Activated T-helper 9 cell treated with anti-CD3 and anti-CD28 coated beads, Interleukin-2, amount 50 U/mL, for 16 hours (primary cell): Measurements from ENCODE around the gene MINK1.
"Not testable (repeated sequence)": the region's sequence is repeated elsewhere in the genome, so short reads cannot be mapped to it uniquely, and the experiment has no call there.

Experiments used
- DNase-seq: peaks from one replicate; pipeline ENCODE4 v3.0.0-alpha.2; 2020; ENCODE audit warnings: low read depth

MINK1 gene

GRCh38 chr17:4846635-4847390, 13.7 kb downstream of the MINK1 start:
- no peak for DNase-seq

GRCh38 chr17:4849011-4849536, 15.9 kb downstream of the MINK1 start:
- DNase-seq = no peak

- DNase-seq = no peak
These were observed 17.1 kb downstream of the MINK1 start for GRCh38 chr17:4850246-4850645.

GRCh38 chr17:4851084-4851483, 17.9 kb downstream of the MINK1 start:
- no peak for DNase-seq

GRCh38 chr17:4852567-4853207, 19.5 kb downstream of the MINK1 start:
- DNase-seq = no peak

- DNase-seq = no peak
These were observed 20.1 kb downstream of the MINK1 start for GRCh38 chr17:4853208-4853671.

GRCh38 chr17:4854111-4854681, 21.1 kb downstream of the MINK1 start:
- no peak for DNase-seq

- DNase-seq = no peak
These were observed 23.3 kb downstream of the MINK1 start for GRCh38 chr17:4856271-4856936.

- no peak for DNase-seq
These were observed 23.8 kb downstream of the MINK1 start for GRCh38 chr17:4856937-4857314.

- DNase-seq = not testable (repeated sequence)
These were observed 24.2 kb downstream of the MINK1 start for GRCh38 chr17:4857347-4857746.

- no peak for DNase-seq
These were observed 25.1 kb downstream of the MINK1 start for GRCh38 chr17:4858068-4858881.

GRCh38 chr17:4858882-4859260, 25.7 kb downstream of the MINK1 start:
- no peak for DNase-seq

- DNase-seq = no peak
These were observed 26.9 kb downstream of the MINK1 start for GRCh38 chr17:4859816-4860625.

- no peak for DNase-seq
These were observed 27.5 kb downstream of the MINK1 start for GRCh38 chr17:4860651-4861050.

GRCh38 chr17:4861052-4861451, 27.9 kb downstream of the MINK1 start:
- DNase-seq = no peak

- no peak for DNase-seq
These were observed 29.6 kb downstream of the MINK1 start for GRCh38 chr17:4862720-4863119.

- no peak for DNase-seq
These were observed 30.2 kb downstream of the MINK1 start for GRCh38 chr17:4863321-4863720.

GRCh38 chr17:4867535-4867934, 34.4 kb downstream of the MINK1 start:
- not testable (repeated sequence) for DNase-seq

- not testable (repeated sequence) for DNase-seq
These were observed 36.2 kb downstream of the MINK1 start for GRCh38 chr17:4869058-4869998.

- no peak for DNase-seq
These were observed 37.7 kb downstream of the MINK1 start for GRCh38 chr17:4870855-4871254.
